ENCODE results near the gene ISYNA1. TPM values are rescaled to one million over a fixed set of nuclear protein-coding genes. Genes with fewer than 3 reads are reported as not detected.
A peak's percentile ranks its signal among the peaks of the same experiment; 100 is the strongest.

ISYNA1 gene
- total and polyA plus RNA-seq, 2 of the 13 experiments (the other 11 are each of a cell fraction or from before 2014, with no cell fraction given), result 29.6 to 48.5 TPM

GRCh38 chr19:18436671-18437490, 1.1 kb downstream of the ISYNA1 start (continued):
- TF ChIP-seq ZHX1 (CRISPR knock-in tag; IDR thresholded peaks at IDR 0.05; ENCODE audit: low read depth), result 0 out of 2 replicates have a peak, but pooled peaks have one; percentile 39
- TF ChIP-seq KDM2A (CRISPR knock-in tag; IDR thresholded peaks at IDR 0.05; ENCODE audit: borderline replicate concordance, low read depth), result 0 out of 2 replicates have a peak, but pooled peaks have one; percentile 46
- no peak for TF ChIP-seq SP1 (IDR thresholded peaks at IDR 0.05)
- TF ChIP-seq SP1 (CRISPR knock-in tag; IDR thresholded peaks at IDR 0.05), result peak; percentile 33; the same call in 1 of the 2 replicates
- TF ChIP-seq NRL (CRISPR knock-in tag; IDR thresholded peaks at IDR 0.05; ENCODE audit: borderline replicate concordance), result peak; percentile 54; the same call in 1 of the 2 replicates
- 0 out of 2 replicates have a peak, but pooled peaks have one; percentile 17 for TF ChIP-seq ETV5 (CRISPR knock-in tag; IDR thresholded peaks at IDR 0.05; ENCODE audit: borderline replicate concordance)
- 0 out of 2 replicates have a peak, but pooled peaks have one; percentile 13 for TF ChIP-seq SALL1 (CRISPR knock-in tag; IDR thresholded peaks at IDR 0.05)
- peak; percentile 74 for TF ChIP-seq RARA (CRISPR knock-in tag; IDR thresholded peaks at IDR 0.05)
- TF ChIP-seq FOXA1 (IDR thresholded peaks at IDR 0.05), result no peak
- no peak for TF ChIP-seq FOXA1 (CRISPR knock-in tag; IDR thresholded peaks at IDR 0.05)
- TF ChIP-seq TIGD3 (CRISPR knock-in tag; IDR thresholded peaks at IDR 0.05; ENCODE audit: borderline replicate concordance), result no peak
- TF ChIP-seq ARID4A (CRISPR knock-in tag; IDR thresholded peaks at IDR 0.05; ENCODE audit: borderline replicate concordance), result peak; percentile 9; the same call in 1 of the 2 replicates
- no peak for TF ChIP-seq ELF3 (CRISPR knock-in tag; IDR thresholded peaks at IDR 0.05)
